Measurements from ENCODE around the gene PPP2R2D.
A peak's percentile ranks its signal among the peaks of the same experiment; 100 is the strongest.

The PPP2R2D gene

GRCh38 chr10:131905603-131906268, 4.9 kb downstream of the PPP2R2D start:
- peak overlapping the region; percentile 62 for H3K27ac ChIP-seq
- TF ChIP-seq ZFX (IDR thresholded peaks at IDR 0.05) (no peak), CTCF (conservative IDR thresholded peaks at IDR 0.05) (no peak)

DNA sequence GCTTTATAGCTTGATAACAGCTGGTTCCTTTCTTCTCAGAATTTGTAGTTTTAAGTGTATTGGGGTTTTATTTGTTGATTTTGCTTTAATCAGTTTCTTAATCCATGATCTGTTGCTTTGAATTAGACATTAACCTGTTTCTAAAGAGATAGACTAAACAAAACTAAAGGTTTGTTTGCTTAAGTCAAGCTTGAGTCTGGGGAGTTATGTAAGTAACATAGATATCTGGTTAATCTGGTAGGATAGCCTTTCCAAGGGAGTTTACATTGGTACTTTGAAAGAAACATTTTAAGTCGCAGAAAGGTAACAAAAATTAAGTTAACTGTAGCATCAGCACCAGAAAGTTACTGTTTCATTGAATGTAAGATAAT, 5.4 kb downstream of the PPP2R2D start:
- H3K27ac ChIP-seq, result no peak overlapping the region

DNA sequence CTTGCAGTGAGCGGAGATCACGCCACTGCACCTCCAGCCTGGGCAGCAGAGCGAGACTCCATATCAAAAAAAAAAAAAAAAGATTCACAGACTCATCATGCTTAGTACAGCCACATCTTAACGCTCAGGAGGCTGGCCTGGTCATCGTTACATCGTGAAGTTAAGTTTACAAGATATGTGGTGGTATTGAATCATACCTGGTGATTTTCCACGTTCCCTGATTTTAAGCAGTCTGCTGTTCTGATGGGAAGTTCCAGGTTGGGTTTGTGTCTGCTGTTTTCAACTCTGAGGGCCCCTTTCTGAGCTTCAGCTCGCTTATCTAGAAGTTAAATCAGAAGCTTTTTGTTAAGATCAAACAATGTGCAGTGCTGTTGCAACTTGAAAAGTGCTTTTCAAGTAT, 6.9 kb downstream of the PPP2R2D start:
- peak overlapping the region; percentile 46 for H3K27ac ChIP-seq
- no peak for TF ChIP-seq ZFX (IDR thresholded peaks at IDR 0.05)
- TF ChIP-seq CTCF (conservative IDR thresholded peaks at IDR 0.05), result no peak

More for the DNA sequence above, 5.4 kb downstream of the PPP2R2D start:
- TF ChIP-seq CTCF (conservative IDR thresholded peaks at IDR 0.05) (no peak), ZFX (IDR thresholded peaks at IDR 0.05) (no peak)

DNA sequence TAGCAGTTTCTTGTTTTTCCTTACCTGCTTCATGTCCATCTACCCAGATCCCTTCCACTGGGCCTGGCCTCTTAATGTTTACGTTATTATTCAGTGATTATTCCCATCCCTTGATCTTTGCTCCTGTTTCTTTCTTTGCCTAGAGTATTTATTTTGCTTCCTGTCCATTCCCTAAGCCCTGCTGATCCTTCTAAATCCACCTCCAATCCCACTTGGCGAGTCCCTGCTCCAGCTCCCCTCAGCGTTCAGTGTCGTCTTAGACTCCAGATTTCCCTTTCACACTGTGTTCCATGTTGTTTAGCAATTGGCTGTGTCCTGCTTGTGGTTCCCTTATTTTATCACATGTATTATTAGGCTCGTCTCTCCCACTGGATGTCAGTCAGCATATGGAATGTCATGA, 7.3 kb downstream of the PPP2R2D start:
- H3K27ac ChIP-seq, result peak overlapping the region; percentile 46; the same call in 1 of the 2 replicates

GRCh38 chr10:131909014-131909808, 8.4 kb downstream of the PPP2R2D start:
- H3K27ac ChIP-seq, result peak overlapping the region; percentile 46

More for the DNA sequence above, 7.3 kb downstream of the PPP2R2D start:
- TF ChIP-seq ZFX (IDR thresholded peaks at IDR 0.05) (no peak), CTCF (conservative IDR thresholded peaks at IDR 0.05) (no peak)

GRCh38 chr10:131909929-131910328, 9.1 kb downstream of the PPP2R2D start:
- no peak overlapping the region for H3K27ac ChIP-seq
- TF ChIP-seq CTCF (conservative IDR thresholded peaks at IDR 0.05) (no peak), ZFX (IDR thresholded peaks at IDR 0.05) (no peak)

More at GRCh38 chr10:131909014-131909808, 8.4 kb downstream of the PPP2R2D start:
- no peak for TF ChIP-seq CTCF (conservative IDR thresholded peaks at IDR 0.05)
- TF ChIP-seq ZFX (IDR thresholded peaks at IDR 0.05), result no peak

DNA sequence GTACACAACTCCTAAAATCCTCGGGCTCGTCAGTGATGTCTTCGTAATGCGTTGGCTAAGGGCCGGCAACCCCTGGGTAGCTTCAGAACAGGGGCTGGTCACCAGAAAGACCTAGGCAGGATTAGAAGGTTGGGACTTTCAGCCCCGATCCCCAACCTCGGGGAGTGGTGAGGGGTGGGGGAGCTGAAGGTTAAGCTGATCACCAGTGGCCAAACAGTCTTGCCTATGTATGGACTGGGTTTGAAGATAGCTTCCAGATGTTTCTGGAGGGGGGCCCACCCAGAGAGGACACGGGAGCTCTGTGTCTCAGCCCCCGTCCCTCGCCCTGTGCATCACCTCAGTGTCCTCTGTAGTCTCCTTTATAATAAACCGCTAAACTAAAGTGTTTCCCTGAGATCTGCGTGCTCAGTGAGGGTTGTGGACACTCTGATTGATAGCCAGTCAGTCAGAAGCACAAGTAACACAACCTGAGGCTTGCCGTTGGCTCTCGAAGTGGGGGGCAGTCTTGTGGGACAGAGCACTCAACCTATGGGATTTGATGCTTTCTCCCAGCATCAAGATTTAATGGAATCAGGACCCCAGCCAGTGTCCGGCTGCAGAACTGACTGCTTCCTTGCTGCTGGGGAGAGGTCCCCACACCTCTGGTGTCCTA, 10.0 kb downstream of the PPP2R2D start:
- TF ChIP-seq CTCF (conservative IDR thresholded peaks at IDR 0.05), result no peak
- no peak for TF ChIP-seq ZFX (IDR thresholded peaks at IDR 0.05)
- no peak overlapping the region for H3K27ac ChIP-seq

Measured in C4-2B (cell line).